HepG2 (cell line): ENCODE data around the gene RSPH4A. TPM values are rescaled to one million over a fixed set of nuclear protein-coding genes. Genes with fewer than 3 reads are reported as not detected.

ENCODE experiments used
- CEBPB ChIP-seq: IDR thresholded peaks from 2 replicates; pipeline ENCODE4 v1.6.1; 2011; ENCODE audit warnings: low read depth, low read length, improper control_type of control experiment, borderline replicate concordance
- CENPT ChIP-seq: sonication (generic); formaldehyde crosslinking; IDR thresholded peaks from 2 replicates; pipeline ENCODE4 v1.8.0; 2022; ENCODE audit warnings: low read depth, mild to moderate bottlenecking, moderate library complexity, missing genetic modification reagents
- CENPX ChIP-seq: sonication (generic); formaldehyde crosslinking; IDR thresholded peaks from 2 replicates; pipeline ENCODE4 v1.9.0; 2021; ENCODE audit warnings: mild to moderate bottlenecking, missing genetic modification reagents, moderate library complexity
- EP300 ChIP-seq, 3 experiments: sonication (generic) in 1 of 3; formaldehyde crosslinking in 1 of 3; IDR thresholded peaks; 2 replicates each; pipeline versions ENCODE4 v1.5.1 to v1.6.1; 2011 to 2020; ENCODE audit warnings: low read depth in 2 of 3, low read length in 2 of 3, borderline replicate concordance in 1 of 3, improper control_type of control experiment in 1 of 3, mild to moderate bottlenecking in 1 of 3, missing genetic modification reagents in 1 of 3, moderate library complexity in 1 of 3
- KDM4B ChIP-seq: sonication (generic); formaldehyde crosslinking; IDR thresholded peaks from 2 replicates; pipeline ENCODE4 v1.4.0; 2020; ENCODE audit warnings: missing genetic modification reagents
- MATR3 ChIP-seq: sonication (generic); formaldehyde crosslinking; IDR thresholded peaks from 2 replicates; pipeline ENCODE4 v1.4.0; 2020; ENCODE audit warnings: missing genetic modification reagents
- MBNL3 ChIP-seq: fragments of 250-450 bp; sonication (Bioruptor Pico); conservative IDR thresholded peaks from 2 replicates; pipeline ENCODE4 v1.8.0; 2022; ENCODE audit warnings: mild to moderate bottlenecking, inconsistent platforms
- SPEN ChIP-seq: sonication (generic); formaldehyde crosslinking; IDR thresholded peaks from 2 replicates; pipeline ENCODE4 v1.5.1; 2020; ENCODE audit warnings: low read depth, mild to moderate bottlenecking, missing genetic modification reagents
- SSRP1 ChIP-seq: IDR thresholded peaks from 2 replicates; pipeline ENCODE4 v1.6.1; 2016; ENCODE audit warnings: control low read depth
- ZC3H13 ChIP-seq: sonication (generic); formaldehyde crosslinking; IDR thresholded peaks from 2 replicates; pipeline ENCODE4 v1.8.1; 2023; ENCODE audit warnings: mild to moderate bottlenecking, missing genetic modification reagents, moderate library complexity
- ZFP1 ChIP-seq: IDR thresholded peaks from 2 replicates; pipeline ENCODE4 v1.6.1; 2016
- ZNF12 ChIP-seq: sonication (generic); formaldehyde crosslinking; IDR thresholded peaks from 2 replicates; pipeline ENCODE4 v1.5.0; 2020; ENCODE audit warnings: missing genetic modification reagents
- ZNF30 ChIP-seq: sonication (generic); formaldehyde crosslinking; IDR thresholded peaks from 2 replicates; pipeline ENCODE4 v1.5.0; 2020; ENCODE audit warnings: mild to moderate bottlenecking, missing genetic modification reagents
- ZNF354B ChIP-seq: sonication (generic); formaldehyde crosslinking; IDR thresholded peaks from 2 replicates; pipeline ENCODE4 v1.8.0; 2022; ENCODE audit warnings: mild to moderate bottlenecking, missing genetic modification reagents
- ZNF441 ChIP-seq: sonication (generic); formaldehyde crosslinking; IDR thresholded peaks from 2 replicates; pipeline ENCODE4 v1.7.0; 2021; ENCODE audit warnings: missing genetic modification reagents, borderline replicate concordance
- ZNF530 ChIP-seq: sonication (generic); formaldehyde crosslinking; IDR thresholded peaks from 2 replicates; pipeline ENCODE4 v1.5.0; 2020; ENCODE audit warnings: low read depth, mild to moderate bottlenecking, missing genetic modification reagents
- ZNF564 ChIP-seq: sonication (generic); formaldehyde crosslinking; IDR thresholded peaks from 2 replicates; pipeline ENCODE4 v1.8.1; 2023; ENCODE audit warnings: mild to moderate bottlenecking, missing genetic modification reagents
- ZNF747 ChIP-seq: sonication (generic); formaldehyde crosslinking; IDR thresholded peaks from 2 replicates; pipeline ENCODE4 v1.8.1; 2023; ENCODE audit warnings: missing genetic modification reagents, mild to moderate bottlenecking, borderline replicate concordance
- ZNF780A ChIP-seq: sonication (generic); formaldehyde crosslinking; IDR thresholded peaks from 2 replicates; pipeline ENCODE4 v1.8.0; 2022; ENCODE audit warnings: mild to moderate bottlenecking, missing genetic modification reagents, moderate library complexity
- polyA plus RNA-seq, 8 experiments: library from polyadenylated mRNA; depleted of rRNA in 3 of 8; stranded (reverse) in 7 of 8; unstranded in 1 of 8; fragments of >200 nt; fragmentation: Illumina TruSeq in 4 of 8; extraction: Trizol in 4 of 8; gene quantifications; 2 replicates each; pipeline versions ENCODE4 v1.2.1 to v1.2.3, GENCODE V29; 2011 to 2016; ENCODE audit warnings: low read depth in 4 of 8, missing spikeins in 1 of 8, mixed read lengths in 1 of 8; ENCODE audit not compliant: insufficient read depth in 1 of 8
- total RNA-seq, 5 experiments: library from RNA; depleted of rRNA; stranded (reverse); fragments of >200 nt; fragmentation: Illumina TruSeq; extraction: Trizol; gene quantifications; 2 replicates each; pipeline ENCODE4 v1.2.3, GENCODE V29; 2016; ENCODE audit warnings: low read depth in 1 of 5
- TF ChIP-seq, protein P1 (sequence below): IDR thresholded peaks from 2 replicates; pipeline ENCODE4 v1.6.1; 2016; ENCODE audit warnings: low read depth, control low read depth
- TF ChIP-seq, protein P2 (sequence below): sonication (generic); IDR thresholded peaks from 2 replicates; pipeline ENCODE4 v1.6.1; 2016; ENCODE audit warnings: low read depth, borderline replicate concordance
- TF ChIP-seq, protein P3 (sequence below): sonication (generic); formaldehyde crosslinking; IDR thresholded peaks from 2 replicates; pipeline ENCODE4 v1.4.0; 2020; ENCODE audit warnings: mild to moderate bottlenecking, missing genetic modification reagents
- TF ChIP-seq, protein P4 (sequence below): sonication (generic); formaldehyde crosslinking; IDR thresholded peaks from 2 replicates; pipeline ENCODE4 v1.5.1; 2020; ENCODE audit warnings: mild to moderate bottlenecking, missing genetic modification reagents, moderate library complexity

Gene RSPH4A
- total and polyA plus RNA-seq, 2 of the 13 experiments (the other 11 are each of a cell fraction or from before 2014, with no cell fraction given), result 0.24 to 0.40 TPM

DNA sequence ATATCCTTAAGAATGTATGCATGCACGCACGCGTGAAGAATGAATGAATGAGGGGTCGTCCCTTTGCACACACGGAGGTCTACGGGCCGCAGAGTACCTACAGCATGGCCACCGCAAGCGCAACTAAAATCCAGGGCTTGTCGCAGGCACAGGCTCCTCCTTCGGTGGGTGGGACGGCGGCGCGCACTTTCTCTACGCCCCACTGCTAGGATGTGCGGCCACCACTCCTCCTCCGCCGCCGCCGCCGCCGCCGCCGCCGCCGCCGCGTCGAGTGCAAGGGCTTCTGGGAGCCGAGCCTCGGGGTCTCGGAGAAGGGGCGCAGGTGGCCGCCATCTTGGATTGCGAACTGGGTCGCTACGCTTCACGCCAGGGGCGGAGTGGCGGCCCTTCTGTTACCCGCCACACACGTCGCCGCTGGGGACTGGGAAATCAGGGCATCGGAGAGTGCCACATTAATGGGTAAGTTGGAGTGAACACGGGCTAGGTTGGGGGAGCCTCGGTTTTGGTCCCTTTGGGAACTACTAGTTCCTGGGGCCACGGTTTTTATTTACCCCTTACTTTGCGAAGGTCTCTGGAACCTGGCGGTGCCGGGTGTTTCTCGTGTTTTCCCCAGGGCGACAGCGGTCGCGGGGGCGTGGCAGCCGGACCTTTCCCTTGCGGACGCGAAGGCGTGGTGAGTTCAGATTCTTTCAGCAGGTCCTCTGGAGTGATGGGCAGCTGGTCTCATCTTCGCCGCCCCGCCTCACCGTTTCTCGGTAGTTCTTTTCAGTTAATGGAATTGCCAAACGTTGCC, 64.8 kb downstream of the RSPH4A start, which contains the start of gene KPNA5 (continued):
- TF ChIP-seq, protein P1, sequence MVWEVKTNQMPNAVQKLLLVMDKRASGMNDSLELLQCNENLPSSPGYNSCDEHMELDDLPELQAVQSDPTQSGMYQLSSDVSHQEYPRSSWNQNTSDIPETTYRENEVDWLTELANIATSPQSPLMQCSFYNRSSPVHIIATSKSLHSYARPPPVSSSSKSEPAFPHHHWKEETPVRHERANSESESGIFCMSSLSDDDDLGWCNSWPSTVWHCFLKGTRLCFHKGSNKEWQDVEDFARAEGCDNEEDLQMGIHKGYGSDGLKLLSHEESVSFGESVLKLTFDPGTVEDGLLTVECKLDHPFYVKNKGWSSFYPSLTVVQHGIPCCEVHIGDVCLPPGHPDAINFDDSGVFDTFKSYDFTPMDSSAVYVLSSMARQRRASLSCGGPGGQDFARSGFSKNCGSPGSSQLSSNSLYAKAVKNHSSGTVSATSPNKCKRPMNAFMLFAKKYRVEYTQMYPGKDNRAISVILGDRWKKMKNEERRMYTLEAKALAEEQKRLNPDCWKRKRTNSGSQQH (CRISPR knock-in tag), result peak; percentile 100
- TF ChIP-seq KDM4B (CRISPR knock-in tag) (0 out of 2 replicates have a peak, but pooled peaks have one; percentile 73), ZNF564 (peak; percentile 88; the same call in 1 of the 2 replicates), ZNF780A (CRISPR knock-in tag) (peak; percentile 31; the same call in 1 of the 2 replicates), ZNF12 (CRISPR knock-in tag) (peak; percentile 64), SPEN (CRISPR knock-in tag) (peak; percentile 96), CEBPB (no peak), ZNF30 (CRISPR knock-in tag) (no peak), ZC3H13 (CRISPR knock-in tag) (no peak), ZNF441 (CRISPR knock-in tag) (peak; percentile 45; the same call in 1 of the 2 replicates), MATR3 (CRISPR knock-in tag) (no peak), SSRP1 (CRISPR knock-in tag) (peak; percentile 78; the same call in 1 of the 2 replicates), ZNF530 (CRISPR knock-in tag) (no peak), ZNF354B (no peak), ZFP1 (CRISPR knock-in tag) (peak; percentile 60; the same call in 1 of the 2 replicates), ZNF747 (CRISPR knock-in tag) (peak; percentile 94), MBNL3 (CRISPR knock-in tag) (no peak), EP300 (IDR thresholded peaks at IDR 0.05; ENCODE audit: low read depth in 2 of 2, low read length in 2 of 2) (no peak), EP300 (CRISPR knock-in tag; IDR thresholded peaks at IDR 0.05; ENCODE audit: borderline replicate concordance) (0 out of 2 replicates have a peak, but pooled peaks have one; percentile 53), CENPT (CRISPR knock-in tag) (no peak), CENPX (CRISPR knock-in tag) (no peak)
- TF ChIP-seq, protein P2, sequence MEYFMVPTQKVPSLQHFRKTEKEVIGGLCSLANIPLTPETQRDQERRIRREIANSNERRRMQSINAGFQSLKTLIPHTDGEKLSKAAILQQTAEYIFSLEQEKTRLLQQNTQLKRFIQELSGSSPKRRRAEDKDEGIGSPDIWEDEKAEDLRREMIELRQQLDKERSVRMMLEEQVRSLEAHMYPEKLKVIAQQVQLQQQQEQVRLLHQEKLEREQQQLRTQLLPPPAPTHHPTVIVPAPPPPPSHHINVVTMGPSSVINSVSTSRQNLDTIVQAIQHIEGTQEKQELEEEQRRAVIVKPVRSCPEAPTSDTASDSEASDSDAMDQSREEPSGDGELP, result 0 out of 2 replicates have a peak, but pooled peaks have one; percentile 28
- TF ChIP-seq, protein P3, sequence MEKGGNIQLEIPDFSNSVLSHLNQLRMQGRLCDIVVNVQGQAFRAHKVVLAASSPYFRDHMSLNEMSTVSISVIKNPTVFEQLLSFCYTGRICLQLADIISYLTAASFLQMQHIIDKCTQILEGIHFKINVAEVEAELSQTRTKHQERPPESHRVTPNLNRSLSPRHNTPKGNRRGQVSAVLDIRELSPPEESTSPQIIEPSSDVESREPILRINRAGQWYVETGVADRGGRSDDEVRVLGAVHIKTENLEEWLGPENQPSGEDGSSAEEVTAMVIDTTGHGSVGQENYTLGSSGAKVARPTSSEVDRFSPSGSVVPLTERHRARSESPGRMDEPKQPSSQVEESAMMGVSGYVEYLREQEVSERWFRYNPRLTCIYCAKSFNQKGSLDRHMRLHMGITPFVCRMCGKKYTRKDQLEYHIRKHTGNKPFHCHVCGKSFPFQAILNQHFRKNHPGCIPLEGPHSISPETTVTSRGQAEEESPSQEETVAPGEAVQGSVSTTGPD (CRISPR knock-in tag), result no peak
- TF ChIP-seq, protein P4, sequence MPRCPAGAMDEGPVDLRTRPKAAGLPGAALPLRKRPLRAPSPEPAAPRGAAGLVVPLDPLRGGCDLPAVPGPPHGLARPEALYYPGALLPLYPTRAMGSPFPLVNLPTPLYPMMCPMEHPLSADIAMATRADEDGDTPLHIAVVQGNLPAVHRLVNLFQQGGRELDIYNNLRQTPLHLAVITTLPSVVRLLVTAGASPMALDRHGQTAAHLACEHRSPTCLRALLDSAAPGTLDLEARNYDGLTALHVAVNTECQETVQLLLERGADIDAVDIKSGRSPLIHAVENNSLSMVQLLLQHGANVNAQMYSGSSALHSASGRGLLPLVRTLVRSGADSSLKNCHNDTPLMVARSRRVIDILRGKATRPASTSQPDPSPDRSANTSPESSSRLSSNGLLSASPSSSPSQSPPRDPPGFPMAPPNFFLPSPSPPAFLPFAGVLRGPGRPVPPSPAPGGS (CRISPR knock-in tag), result peak; percentile 97
